IMR-90 (cell line): ENCODE results near the gene TEF. TPM values are rescaled to one million over a fixed set of nuclear protein-coding genes. Genes with fewer than 3 reads are reported as not detected.
A peak's percentile ranks its signal among the peaks of the same experiment; 100 is the strongest.

Experiments used
- ATAC-seq: fragments of 200-7000 bp; cut with Tn5 transposase; 2 replicates; pipeline ENCODE4 v1.9.1; 2020; ENCODE audit warnings: low read depth, mild to moderate bottlenecking, moderate library complexity
- BruUV-seq: library from RNA; stranded (reverse); fragments of 400-500 nt; replicated peaks from 2 replicates; lab custom pipeline; 2021; lab: Mats Ljungman, UMichigan
- CTCF ChIA-PET: fragments of 300-600 bp; formaldehyde crosslinking; extraction: SDS; loops from one replicate; lab custom pipeline; 2021; ENCODE audit warnings: antibody characterized with exemption; lab: Yijun Ruan, JAX
- POLR2A ChIA-PET: fragments of 300-600 bp; sonication (Branson Sonifier 250); formaldehyde crosslinking; loops from one replicate; lab custom pipeline; 2022; ENCODE audit warnings: antibody characterized with exemption; ENCODE audit not compliant: unreplicated experiment; lab: Charles Lee
- DNase-seq: peaks from one replicate; pipeline ENCODE4 v3.0.0; 2013
- H2AFZ ChIP-seq: replicated peaks from 2 replicates; pipeline ENCODE3; 2013; ENCODE audit warnings: low read length, mild to moderate bottlenecking; ENCODE audit not compliant: poor library complexity
- H2AK5ac ChIP-seq: 2 replicates; pipeline ENCODE4 v1.6.1; 2013; ENCODE audit warnings: low read depth, low read length, inconsistent platforms
- H2AK9ac ChIP-seq: replicated peaks from 2 replicates; pipeline ENCODE3; 2013; ENCODE audit warnings: mild to moderate bottlenecking, low read depth, low read length, moderate library complexity; ENCODE audit not compliant: poor library complexity
- H2BK120ac ChIP-seq: 2 replicates; pipeline ENCODE4 v1.6.1; 2013; ENCODE audit warnings: low read depth, low read length, inconsistent platforms
- H2BK15ac ChIP-seq: 3 replicates; pipeline ENCODE4 v1.6.1; 2013; ENCODE audit warnings: low read depth, low read length, inconsistent platforms
- H2BK20ac ChIP-seq: 2 replicates; pipeline ENCODE4 v1.6.1; 2013; ENCODE audit warnings: low read depth, mild to moderate bottlenecking, inconsistent platforms, low read length, moderate library complexity
- H2BK5ac ChIP-seq: 2 replicates; pipeline ENCODE4 v1.6.1; 2013; ENCODE audit warnings: mild to moderate bottlenecking, low read depth, low read length, inconsistent platforms; ENCODE audit not compliant: poor library complexity, severe bottlenecking
- H3K14ac ChIP-seq: replicated peaks from 2 replicates; pipeline ENCODE4 v1.6.1; 2013; ENCODE audit warnings: low read depth, low read length, inconsistent platforms
- H3K18ac ChIP-seq: 2 replicates; pipeline ENCODE4 v1.6.1; 2013; ENCODE audit warnings: low read depth, low read length, control low read depth
- H3K23ac ChIP-seq: 2 replicates; pipeline ENCODE4 v1.6.1; 2013; ENCODE audit warnings: low read depth, low read length, inconsistent platforms
- H3K27ac ChIP-seq: 2 replicates; pipeline ENCODE4 v1.5.1; 2013; ENCODE audit warnings: mild to moderate bottlenecking, control low read depth, low read length; ENCODE audit not compliant: insufficient read depth
- H3K27me3 ChIP-seq: 2 replicates; pipeline ENCODE4 v1.6.1; 2013; ENCODE audit warnings: low read length; ENCODE audit not compliant: control insufficient read depth, insufficient read depth
- H3K36me3 ChIP-seq: 2 replicates; pipeline ENCODE4 v1.6.1; 2013; ENCODE audit warnings: low read length, mixed read lengths; ENCODE audit not compliant: control insufficient read depth, insufficient read depth
- H3K4ac ChIP-seq: 2 replicates; pipeline ENCODE4 v1.6.1; 2013; ENCODE audit warnings: low read depth, low read length, inconsistent platforms
- H3K4me1 ChIP-seq: 2 replicates; pipeline ENCODE4 v1.6.1; 2013; ENCODE audit warnings: low read length, mixed read lengths; ENCODE audit not compliant: control insufficient read depth, insufficient read depth
- H3K4me2 ChIP-seq: 2 replicates; pipeline ENCODE4 v1.6.1; 2013; ENCODE audit warnings: low read depth, mild to moderate bottlenecking, control low read depth, low read length, moderate library complexity
- H3K4me3 ChIP-seq: 2 replicates; pipeline ENCODE4 v1.5.1; 2013; ENCODE audit warnings: low read depth, mild to moderate bottlenecking, control low read depth, low read length, moderate library complexity; ENCODE audit not compliant: insufficient read depth
- H3K56ac ChIP-seq: 2 replicates; pipeline ENCODE4 v1.6.1; 2013; ENCODE audit warnings: low read length, inconsistent platforms; ENCODE audit not compliant: insufficient read depth; ENCODE audit errors: extremely low read depth
- H3K79me1 ChIP-seq, 2 experiments: 2 replicates each; pipeline ENCODE4 v1.6.1; 2013; ENCODE audit warnings: low read length in 2 of 2, inconsistent platforms in 1 of 2, low read depth in 1 of 2
- H3K9ac ChIP-seq: 2 replicates; pipeline ENCODE4 v1.6.1; 2013; ENCODE audit warnings: low read depth, low read length, control low read depth
- H3K9me1 ChIP-seq: 2 replicates; pipeline ENCODE4 v1.6.1; 2013; ENCODE audit warnings: low read length, inconsistent platforms; ENCODE audit not compliant: insufficient read depth
- H3K9me3 ChIP-seq: 2 replicates; pipeline ENCODE4 v1.6.1; 2013; ENCODE audit warnings: low read length; ENCODE audit not compliant: control insufficient read depth, insufficient read depth
- H4K20me1 ChIP-seq: 2 replicates; pipeline ENCODE4 v1.6.1; 2013; ENCODE audit warnings: low read length, inconsistent platforms; ENCODE audit not compliant: insufficient read depth
- H4K5ac ChIP-seq: 2 replicates; pipeline ENCODE4 v1.6.1; 2013; ENCODE audit warnings: mild to moderate bottlenecking, low read depth, low read length, control low read depth
- H4K8ac ChIP-seq, 2 experiments: 2 replicates each; pipeline ENCODE4 v1.6.1; 2013; ENCODE audit warnings: low read depth in 2 of 2, low read length in 2 of 2, control low read depth in 1 of 2, inconsistent platforms in 1 of 2
- H4K91ac ChIP-seq: 2 replicates; pipeline ENCODE4 v1.6.1; 2013; ENCODE audit warnings: low read depth, low read length, inconsistent platforms; ENCODE audit not compliant: insufficient read depth
- BHLHE40 ChIP-seq: fragments of 150-350 bp; IDR thresholded peaks from 2 replicates; pipeline ENCODE4 v1.6.1; 2016; ENCODE audit warnings: mild to moderate bottlenecking, low read depth, low read length
- CHD1 ChIP-seq: IDR thresholded peaks from 2 replicates; pipeline ENCODE4 v1.6.1; 2012; ENCODE audit warnings: low read depth, low read length, improper control_type of control experiment
- ELK1 ChIP-seq: fragments of 150-350 bp; IDR thresholded peaks from 2 replicates; pipeline ENCODE4 v1.6.1; 2016; ENCODE audit warnings: low read depth, mild to moderate bottlenecking, low read length, moderate library complexity, borderline replicate concordance
- FOS ChIP-seq: fragments of 150-350 bp; IDR thresholded peaks from 2 replicates; pipeline ENCODE4 v1.6.1; 2016; ENCODE audit warnings: low read depth, low read length
- MAZ ChIP-seq: IDR thresholded peaks from 2 replicates; pipeline ENCODE4 v1.6.1; 2012; ENCODE audit warnings: low read depth, mild to moderate bottlenecking, low read length, improper control_type of control experiment, moderate library complexity, borderline replicate concordance
- MXI1 ChIP-seq: IDR thresholded peaks from 2 replicates; pipeline ENCODE4 v1.6.1; 2012; ENCODE audit warnings: low read depth, mild to moderate bottlenecking, low read length, moderate library complexity, borderline replicate concordance
- NFE2L2 ChIP-seq: fragments of 150-350 bp; IDR thresholded peaks from 2 replicates; pipeline ENCODE4 v1.6.1; 2016; ENCODE audit warnings: low read depth, mild to moderate bottlenecking, low read length
- RAD21 ChIP-seq: IDR thresholded peaks from 2 replicates; pipeline ENCODE4 v1.6.1; 2012; ENCODE audit warnings: low read length, improper control_type of control experiment
- RCOR1 ChIP-seq: IDR thresholded peaks from 2 replicates; pipeline ENCODE4 v1.6.1; 2012; ENCODE audit warnings: mild to moderate bottlenecking, low read length, improper control_type of control experiment; ENCODE audit not compliant: insufficient replicate concordance
- RFX5 ChIP-seq: IDR thresholded peaks from 2 replicates; pipeline ENCODE4 v1.8.0; 2012; ENCODE audit warnings: low read depth, mild to moderate bottlenecking, low read length, moderate library complexity
- SMC3 ChIP-seq: fragments of 150-350 bp; IDR thresholded peaks from 2 replicates; pipeline ENCODE4 v1.6.1; 2016; ENCODE audit warnings: low read depth, mild to moderate bottlenecking, antibody characterized with exemption, low read length, moderate library complexity
- USF2 ChIP-seq: fragments of 150-350 bp; IDR thresholded peaks from 2 replicates; pipeline ENCODE4 v1.6.1; 2017; ENCODE audit warnings: mild to moderate bottlenecking, antibody characterized with exemption, low read length, low read depth
- WGBS, 2 experiments: methylation state at CpG; one replicate each; pipeline versions ENCODE4 v1.1.5 to v1.1.7; 2013; ENCODE audit warnings: missing lambda C conversion rate in 2 of 2; ENCODE audit not compliant: insufficient read length in 1 of 2; ENCODE audit errors: extremely low coverage in 2 of 2; 5-methylcytosine and 5-hydroxymethylcytosine counted together
- dilution Hi-C: fragments of 300-500 bp; cut with HindIII; formaldehyde crosslinking; loops from one replicate; pipeline ENCODE4 v1.14.3; 2018; ENCODE audit warnings: low sequenced_read_pairs; ENCODE audit not compliant: unreplicated experiment
- in situ Hi-C: fragments of 300-500 bp; cut with MboI; formaldehyde crosslinking; loops from 3 replicates; pipeline ENCODE4 v1.14.3; 2019; ENCODE audit warnings: low sequenced_read_pairs, inconsistent platforms, mixed read lengths
- intact Hi-C: fragments of 100-400 bp; cut with micrococcal nuclease; formaldehyde crosslinking; loops from 2 replicates; pipeline ENCODE4 v1.10.0; 2022
- polyA plus RNA-seq, 3 experiments: library from polyadenylated mRNA; depleted of rRNA; stranded (reverse); fragments of >200 nt; gene quantifications; 2 replicates each; pipeline ENCODE4 v1.2.3, GENCODE V29; 2012; ENCODE audit warnings: low replicate concordance in 1 of 3
- total RNA-seq: library from RNA; depleted of rRNA; stranded (reverse); fragments of >200 nt; gene quantifications from 2 replicates; pipeline ENCODE4 v1.2.3, GENCODE V29; 2012

TEF gene
- total and polyA plus RNA-seq, 2 of the 4 experiments (the other 2 are of a cell fraction): 5.6 to 11.6 TPM

GRCh38 chr22:41403532-41404318 is 22.0 kb downstream of the TEF start:
- H3K18ac ChIP-seq: no peak overlapping the region
- TF ChIP-seq RFX5 (no peak), FOS (no peak), ELK1 (no peak), RCOR1 (no peak), MXI1 (no peak), BHLHE40 (no peak), RAD21 (peak; percentile 94), NFE2L2 (0 out of 2 replicates have a peak, but pooled peaks have one; percentile 7), SMC3 (peak; percentile 95), MAZ (peak; percentile 27; the same call in 1 of the 2 replicates), USF2 (0 out of 2 replicates have a peak, but pooled peaks have one; percentile 7), CHD1 (no peak)

More at GRCh38 chr22:41403532-41404318, 22.0 kb downstream of the TEF start:
- Histone ChIP-seq H3K4me3 (no peak overlapping the region), H2BK15ac (no peak overlapping the region), H2AFZ (peak overlapping the region; percentile 91), H4K5ac (peak overlapping the region; percentile 68), H3K27me3 (no peaks in the 10 kb centered on the region), H2BK5ac (no peak overlapping the region), H2AK5ac (peak overlapping the region; percentile 92), H4K20me1 (no peaks in the 10 kb centered on the region), H3K9me3 (no peaks in the 10 kb centered on the region), H3K27ac (no peak overlapping the region), H4K8ac (peak overlapping the region in 1 of 2 experiments; percentile 79; a peak in 1 of 4 replicates), H3K4me1 (peaks cover 13% of the 10 kb centered on the region), H3K36me3 (no peaks in the 10 kb centered on the region), H3K14ac (no peak overlapping the region; the same call in 1 of the 2 replicates), H3K9ac (no peak overlapping the region), H3K23ac (no peak overlapping the region), H4K91ac (peak overlapping the region; percentile 78), H2AK9ac (peak overlapping the region; percentile 83), H3K79me1 (no peaks in the 10 kb centered on the region; a peak in 1 of 4 replicates), H3K4ac (peak overlapping the region; percentile 36), H2BK20ac (no peak overlapping the region), H3K9me1 (peaks cover 9% of the 10 kb centered on the region), H3K4me2 (no peak overlapping the region), H2BK120ac (peak overlapping the region; percentile 5; the same call in 1 of the 2 replicates), H3K56ac (no peak overlapping the region)
- WGBS, 2 experiments: 4% methylated on average over 9 of the region's 18 CpGs; no CpG with 5 or more reads in 1 of the 2 experiments
- peak; percentile 91 for ATAC-seq
- intact Hi-C loops: loop anchor here (1.0 kb wide), 1 partner anchor 114 kb away; no protein-coding TSS in a partner anchor
- peak; percentile 78 for DNase-seq
- no TSS peak for BruUV-seq
- ChIA-PET CTCF (interaction anchor here (0.5 to 4.0 kb wide), 12 partner anchors 10 to 153 kb away, joined by 3 to 35 read pairs (median 4); partner anchors contain the start of genes POLR3H, TEF and TOB2), POLR2A (interaction anchor here (0.9 kb wide), 1 partner anchor 42 kb away, joined by 3 read pairs; no protein-coding TSS in a partner anchor)
- dilution Hi-C loops: no loop called here
- in situ Hi-C loops: loop anchor here (5.0 to 10.0 kb wide), 2 partner anchors 114 to 201 kb away; no protein-coding TSS in a partner anchor
